Fibroblast of villous mesenchyme (primary cell): ENCODE results near the gene COBL. TPM values are rescaled to one million over a fixed set of nuclear protein-coding genes. Genes with fewer than 3 reads are reported as not detected.

Experiments
- DNase-seq: peaks from one replicate; pipeline ENCODE4 v3.0.0-alpha.2; 2010; ENCODE audit warnings: low read depth
- H3K4me3 ChIP-seq: 2 replicates; pipeline ENCODE4 v1.5.1; 2011; ENCODE audit warnings: low read depth, mild to moderate bottlenecking, low read length
- total RNA-seq: library from RNA; depleted of rRNA; stranded (reverse); fragments of >200 nt; gene quantifications from 2 replicates; pipeline ENCODE4 v1.2.3, GENCODE V29; 2012
- TF ChIP-seq, protein P1 (sequence below): IDR thresholded peaks from 2 replicates; pipeline ENCODE4 v1.5.1; 2012; ENCODE audit warnings: low read depth, mild to moderate bottlenecking, low read length; ENCODE audit not compliant: insufficient read depth

Gene COBL
- total RNA-seq, 1 donor: not detected

DNA sequence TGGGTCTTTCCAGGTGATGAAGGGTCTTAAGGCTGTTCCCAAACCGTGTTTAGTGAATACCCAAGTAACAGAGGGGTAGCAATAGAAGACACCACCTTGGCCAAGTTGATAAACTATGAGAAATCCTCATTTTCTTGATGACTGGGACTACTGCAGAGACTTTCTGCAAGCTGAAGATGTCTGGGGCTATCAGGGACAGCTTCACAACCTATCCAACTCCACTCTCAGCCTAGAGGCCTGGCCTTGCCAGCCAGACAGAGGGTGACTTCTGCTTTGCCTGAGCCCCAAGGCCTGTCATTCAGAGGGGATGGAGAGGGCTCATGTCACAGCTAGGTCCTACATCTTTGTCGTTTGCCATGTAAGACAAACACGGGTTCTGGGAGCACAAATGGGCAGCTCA lies 278.0 kb downstream of the COBL start:
- H3K4me3 ChIP-seq: no peak overlapping the region
- DNase-seq: no peak
- TF ChIP-seq, protein P1, sequence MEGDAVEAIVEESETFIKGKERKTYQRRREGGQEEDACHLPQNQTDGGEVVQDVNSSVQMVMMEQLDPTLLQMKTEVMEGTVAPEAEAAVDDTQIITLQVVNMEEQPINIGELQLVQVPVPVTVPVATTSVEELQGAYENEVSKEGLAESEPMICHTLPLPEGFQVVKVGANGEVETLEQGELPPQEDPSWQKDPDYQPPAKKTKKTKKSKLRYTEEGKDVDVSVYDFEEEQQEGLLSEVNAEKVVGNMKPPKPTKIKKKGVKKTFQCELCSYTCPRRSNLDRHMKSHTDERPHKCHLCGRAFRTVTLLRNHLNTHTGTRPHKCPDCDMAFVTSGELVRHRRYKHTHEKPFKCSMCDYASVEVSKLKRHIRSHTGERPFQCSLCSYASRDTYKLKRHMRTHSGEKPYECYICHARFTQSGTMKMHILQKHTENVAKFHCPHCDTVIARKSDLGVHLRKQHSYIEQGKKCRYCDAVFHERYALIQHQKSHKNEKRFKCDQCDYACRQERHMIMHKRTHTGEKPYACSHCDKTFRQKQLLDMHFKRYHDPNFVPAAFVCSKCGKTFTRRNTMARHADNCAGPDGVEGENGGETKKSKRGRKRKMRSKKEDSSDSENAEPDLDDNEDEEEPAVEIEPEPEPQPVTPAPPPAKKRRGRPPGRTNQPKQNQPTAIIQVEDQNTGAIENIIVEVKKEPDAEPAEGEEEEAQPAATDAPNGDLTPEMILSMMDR: no peak

DNA sequence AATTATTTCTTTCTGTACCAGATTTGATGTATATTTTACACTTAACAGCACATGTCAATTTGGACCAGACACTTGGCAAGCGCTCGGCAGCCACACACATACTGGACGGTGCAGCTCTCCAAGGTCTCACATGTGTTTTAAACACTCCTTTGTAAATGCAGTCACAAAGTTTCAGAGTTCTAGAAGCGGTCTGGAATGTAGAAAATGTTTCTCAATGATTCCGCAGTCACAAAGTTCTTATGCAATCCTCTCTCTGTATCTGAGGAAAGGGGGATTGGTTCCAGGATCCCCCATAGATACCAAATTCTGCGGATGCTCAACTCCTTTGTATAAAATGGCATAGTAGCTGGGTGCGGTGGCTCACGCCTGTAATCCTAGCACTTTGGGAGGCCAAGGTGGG lies 280.9 kb downstream of the COBL start:
- TF ChIP-seq, protein P1: no peak
- peak; percentile 57 for DNase-seq
- no peak overlapping the region for H3K4me3 ChIP-seq

DNA sequence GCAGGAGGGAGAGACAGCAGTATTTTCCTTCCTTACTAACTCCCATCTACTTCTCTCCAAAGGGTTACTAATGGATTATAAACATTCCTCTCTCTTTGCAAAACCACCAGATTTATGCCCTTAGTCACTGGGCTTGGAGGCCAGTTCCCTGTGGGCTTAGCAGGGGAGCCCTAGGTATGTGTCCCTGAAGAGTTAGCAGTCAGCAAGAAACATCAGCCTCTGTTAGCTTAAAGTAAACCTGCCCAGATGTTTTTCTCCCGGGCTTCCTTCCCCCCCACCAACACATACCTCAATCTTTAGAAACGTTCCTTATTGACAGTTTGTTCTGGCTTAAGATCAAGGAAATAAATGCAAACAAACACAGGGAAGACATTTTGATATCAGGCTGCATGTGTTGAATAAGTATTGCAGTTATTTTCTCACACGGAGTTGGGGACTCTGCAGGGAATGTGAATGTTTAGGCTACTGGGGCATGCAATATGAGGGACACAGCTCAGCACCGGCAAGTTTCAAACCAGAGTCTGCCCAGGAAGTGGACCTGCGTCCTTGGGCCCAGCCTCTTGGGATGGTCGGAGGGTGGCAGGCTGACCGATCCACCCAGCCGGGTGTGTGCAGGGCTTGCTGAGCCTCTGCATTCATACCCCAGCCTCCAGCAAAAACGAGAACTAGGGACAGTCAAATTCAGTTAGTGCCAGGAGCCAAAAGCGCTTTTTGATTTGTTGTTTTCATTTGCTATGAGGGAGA lies 281.9 kb downstream of the COBL start:
- TF ChIP-seq, protein P1: no peak
- H3K4me3 ChIP-seq: no peak overlapping the region
- peak; percentile 69 for DNase-seq

DNA sequence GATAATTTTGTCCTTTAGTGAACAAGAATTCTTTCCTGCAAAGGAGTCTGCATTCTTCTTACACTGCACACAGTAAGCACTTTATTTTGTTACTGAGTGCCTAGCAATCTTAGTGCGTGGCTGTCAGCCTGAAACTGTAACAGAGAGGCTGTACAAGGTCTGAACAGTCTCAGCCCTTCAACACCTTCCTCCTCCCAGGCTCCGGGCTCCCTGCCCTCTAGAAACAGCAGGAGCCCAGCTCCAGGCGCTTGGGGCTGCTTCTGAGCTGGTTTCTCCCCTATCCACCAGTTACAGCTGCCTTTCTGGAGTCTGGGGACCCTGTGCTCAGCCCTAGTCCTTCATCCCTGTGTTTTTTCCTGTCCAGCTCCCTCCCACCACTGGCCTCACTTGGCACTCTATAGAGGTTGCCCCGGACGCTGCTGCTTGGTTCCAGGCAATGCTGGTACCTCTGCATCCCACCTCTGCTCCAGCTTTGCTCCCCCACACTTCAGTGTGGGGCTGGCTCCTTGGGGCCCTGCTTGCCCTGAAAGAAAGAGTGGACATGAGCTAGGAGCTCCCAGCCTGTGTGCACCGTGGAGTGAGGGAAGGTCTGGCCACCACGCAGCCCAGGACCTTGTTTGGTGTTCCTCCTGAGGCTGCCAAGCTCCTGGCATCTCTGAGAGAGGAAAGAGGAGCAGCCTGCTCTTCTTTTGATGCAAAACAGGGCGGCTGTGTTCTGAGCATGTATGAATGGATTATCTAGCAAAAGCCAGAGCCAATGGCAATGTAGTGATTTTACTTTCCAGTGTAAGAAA lies 282.7 kb downstream of the COBL start:
- no peak for DNase-seq
- no peak overlapping the region for H3K4me3 ChIP-seq
- TF ChIP-seq, protein P1: no peak

DNA sequence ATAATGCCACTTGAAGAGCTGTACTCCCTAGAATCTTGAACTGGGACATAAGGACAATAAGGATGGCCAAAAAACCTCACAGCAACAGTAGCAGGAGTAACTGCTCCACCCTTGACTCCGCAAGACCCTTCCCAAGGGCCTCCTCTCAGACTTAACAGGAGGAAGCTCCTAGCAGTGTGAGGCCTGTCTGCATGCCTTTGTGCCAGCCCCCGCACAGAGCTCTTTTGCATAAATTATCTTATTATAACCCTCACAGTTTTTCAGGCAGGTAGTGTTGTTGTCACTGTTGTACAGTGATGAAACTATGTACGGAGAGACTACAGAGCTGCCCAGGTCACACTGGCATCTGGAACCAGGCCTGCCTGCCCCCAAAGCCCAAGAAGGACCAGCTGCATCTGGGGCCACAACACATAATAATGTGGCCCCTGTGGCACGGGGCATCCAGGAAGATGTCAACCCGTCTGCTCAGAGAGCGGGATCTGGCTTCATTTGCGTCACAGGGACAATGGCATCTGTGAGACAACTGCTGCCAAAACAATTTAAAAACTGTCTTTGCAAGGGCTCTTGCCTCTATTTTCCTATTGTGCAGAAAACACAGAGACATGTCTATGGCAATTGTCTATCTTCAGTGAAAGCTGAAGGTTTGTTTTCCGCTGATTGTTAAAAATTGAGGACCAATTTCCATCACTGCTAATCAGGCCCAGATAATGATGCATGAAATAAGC lies 284.7 kb downstream of the COBL start:
- DNase-seq: no peak
- TF ChIP-seq, protein P1: no peak

DNA sequence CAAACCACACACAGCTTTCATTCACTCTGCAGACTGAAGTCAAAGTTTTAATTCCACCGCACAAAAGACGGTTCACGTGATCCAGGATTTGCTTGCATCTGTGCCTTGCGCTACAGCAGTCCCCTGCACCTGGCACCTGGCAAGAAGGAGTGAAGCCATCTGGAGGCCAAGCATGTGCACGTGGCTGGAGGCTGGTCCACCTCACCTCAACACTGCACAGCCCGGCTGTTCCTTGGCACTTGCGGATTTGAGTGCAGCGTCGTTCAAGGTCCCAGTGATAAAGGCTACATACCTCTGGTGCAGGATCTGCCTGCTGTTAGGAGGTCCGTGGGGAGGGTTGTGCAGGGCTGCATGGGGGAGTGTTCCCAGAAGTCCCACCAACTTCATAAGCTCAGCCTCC lies 285.4 kb downstream of the COBL start:
- TF ChIP-seq, protein P1: no peak
- H3K4me3 ChIP-seq: no peak overlapping the region
- DNase-seq: no peak

More for the DNA sequence above, 284.7 kb downstream of the COBL start:
- no peak overlapping the region for H3K4me3 ChIP-seq
